Measurements from ENCODE around the gene PGBD1. TPM values are rescaled to one million over a fixed set of nuclear protein-coding genes. Genes with fewer than 3 reads are reported as not detected.

Gene PGBD1
- total and polyA plus RNA-seq, 2 of the 13 experiments (the other 11 are each of a cell fraction or from before 2014, with no cell fraction given), result 3.6 to 6.9 TPM

DNA sequence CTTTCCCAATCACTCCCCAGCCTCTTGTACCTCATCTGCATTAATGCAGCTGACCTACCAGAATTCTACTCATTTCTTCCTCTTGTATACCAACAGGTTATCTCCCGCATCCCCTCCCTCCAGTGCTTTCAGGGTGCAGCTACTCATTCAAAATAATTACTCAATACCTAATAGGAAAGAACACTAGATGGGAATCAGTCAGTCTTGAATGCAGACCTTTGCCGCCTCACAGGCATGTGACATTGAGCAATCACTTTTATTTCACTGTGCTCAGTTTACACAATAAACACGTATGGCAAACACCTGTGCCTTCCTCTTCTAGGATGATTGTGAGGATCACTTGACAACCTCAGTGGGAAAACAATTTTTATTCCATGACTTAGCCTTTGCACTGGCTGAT, 41.3 kb downstream of the PGBD1 start (continued):
- TF ChIP-seq, protein P1, sequence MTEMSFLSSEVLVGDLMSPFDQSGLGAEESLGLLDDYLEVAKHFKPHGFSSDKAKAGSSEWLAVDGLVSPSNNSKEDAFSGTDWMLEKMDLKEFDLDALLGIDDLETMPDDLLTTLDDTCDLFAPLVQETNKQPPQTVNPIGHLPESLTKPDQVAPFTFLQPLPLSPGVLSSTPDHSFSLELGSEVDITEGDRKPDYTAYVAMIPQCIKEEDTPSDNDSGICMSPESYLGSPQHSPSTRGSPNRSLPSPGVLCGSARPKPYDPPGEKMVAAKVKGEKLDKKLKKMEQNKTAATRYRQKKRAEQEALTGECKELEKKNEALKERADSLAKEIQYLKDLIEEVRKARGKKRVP (CRISPR knock-in tag; IDR thresholded peaks at IDR 0.05), result peak in 1 of 2 experiments; percentile 41; a peak in 1 of 4 replicates
- TF ChIP-seq BHLHE40 (IDR thresholded peaks at IDR 0.05; ENCODE audit: low read length), result peak; percentile 87
- TF ChIP-seq FOSL2 (CRISPR knock-in tag; IDR thresholded peaks at IDR 0.05), result peak; percentile 53
- TF ChIP-seq, protein P2, sequence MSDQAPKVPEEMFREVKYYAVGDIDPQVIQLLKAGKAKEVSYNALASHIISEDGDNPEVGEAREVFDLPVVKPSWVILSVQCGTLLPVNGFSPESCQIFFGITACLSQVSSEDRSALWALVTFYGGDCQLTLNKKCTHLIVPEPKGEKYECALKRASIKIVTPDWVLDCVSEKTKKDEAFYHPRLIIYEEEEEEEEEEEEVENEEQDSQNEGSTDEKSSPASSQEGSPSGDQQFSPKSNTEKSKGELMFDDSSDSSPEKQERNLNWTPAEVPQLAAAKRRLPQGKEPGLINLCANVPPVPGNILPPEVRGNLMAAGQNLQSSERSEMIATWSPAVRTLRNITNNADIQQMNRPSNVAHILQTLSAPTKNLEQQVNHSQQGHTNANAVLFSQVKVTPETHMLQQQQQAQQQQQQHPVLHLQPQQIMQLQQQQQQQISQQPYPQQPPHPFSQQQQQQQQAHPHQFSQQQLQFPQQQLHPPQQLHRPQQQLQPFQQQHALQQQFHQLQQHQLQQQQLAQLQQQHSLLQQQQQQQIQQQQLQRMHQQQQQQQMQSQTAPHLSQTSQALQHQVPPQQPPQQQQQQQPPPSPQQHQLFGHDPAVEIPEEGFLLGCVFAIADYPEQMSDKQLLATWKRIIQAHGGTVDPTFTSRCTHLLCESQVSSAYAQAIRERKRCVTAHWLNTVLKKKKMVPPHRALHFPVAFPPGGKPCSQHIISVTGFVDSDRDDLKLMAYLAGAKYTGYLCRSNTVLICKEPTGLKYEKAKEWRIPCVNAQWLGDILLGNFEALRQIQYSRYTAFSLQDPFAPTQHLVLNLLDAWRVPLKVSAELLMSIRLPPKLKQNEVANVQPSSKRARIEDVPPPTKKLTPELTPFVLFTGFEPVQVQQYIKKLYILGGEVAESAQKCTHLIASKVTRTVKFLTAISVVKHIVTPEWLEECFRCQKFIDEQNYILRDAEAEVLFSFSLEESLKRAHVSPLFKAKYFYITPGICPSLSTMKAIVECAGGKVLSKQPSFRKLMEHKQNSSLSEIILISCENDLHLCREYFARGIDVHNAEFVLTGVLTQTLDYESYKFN (CRISPR knock-in tag; conservative IDR thresholded peaks at IDR 0.05), result peak; percentile 51; the same call in 1 of the 2 replicates
- peak; percentile 63 for TF ChIP-seq FOXA3 (CRISPR knock-in tag; IDR thresholded peaks at IDR 0.05)
- TF ChIP-seq, protein P3, sequence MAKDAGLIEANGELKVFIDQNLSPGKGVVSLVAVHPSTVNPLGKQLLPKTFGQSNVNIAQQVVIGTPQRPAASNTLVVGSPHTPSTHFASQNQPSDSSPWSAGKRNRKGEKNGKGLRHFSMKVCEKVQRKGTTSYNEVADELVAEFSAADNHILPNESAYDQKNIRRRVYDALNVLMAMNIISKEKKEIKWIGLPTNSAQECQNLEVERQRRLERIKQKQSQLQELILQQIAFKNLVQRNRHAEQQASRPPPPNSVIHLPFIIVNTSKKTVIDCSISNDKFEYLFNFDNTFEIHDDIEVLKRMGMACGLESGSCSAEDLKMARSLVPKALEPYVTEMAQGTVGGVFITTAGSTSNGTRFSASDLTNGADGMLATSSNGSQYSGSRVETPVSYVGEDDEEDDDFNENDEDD (CRISPR knock-in tag; IDR thresholded peaks at IDR 0.05; ENCODE audit: borderline replicate concordance), result 0 out of 2 replicates have a peak, but pooled peaks have one; percentile 24
- no peak for TF ChIP-seq ZNF260 (CRISPR knock-in tag; IDR thresholded peaks at IDR 0.05; ENCODE audit: borderline replicate concordance, low read depth)
- TF ChIP-seq PPARG (CRISPR knock-in tag; conservative IDR thresholded peaks at IDR 0.05), result 0 out of 2 replicates have a peak, but pooled peaks have one; percentile 24
- TF ChIP-seq, protein P4, sequence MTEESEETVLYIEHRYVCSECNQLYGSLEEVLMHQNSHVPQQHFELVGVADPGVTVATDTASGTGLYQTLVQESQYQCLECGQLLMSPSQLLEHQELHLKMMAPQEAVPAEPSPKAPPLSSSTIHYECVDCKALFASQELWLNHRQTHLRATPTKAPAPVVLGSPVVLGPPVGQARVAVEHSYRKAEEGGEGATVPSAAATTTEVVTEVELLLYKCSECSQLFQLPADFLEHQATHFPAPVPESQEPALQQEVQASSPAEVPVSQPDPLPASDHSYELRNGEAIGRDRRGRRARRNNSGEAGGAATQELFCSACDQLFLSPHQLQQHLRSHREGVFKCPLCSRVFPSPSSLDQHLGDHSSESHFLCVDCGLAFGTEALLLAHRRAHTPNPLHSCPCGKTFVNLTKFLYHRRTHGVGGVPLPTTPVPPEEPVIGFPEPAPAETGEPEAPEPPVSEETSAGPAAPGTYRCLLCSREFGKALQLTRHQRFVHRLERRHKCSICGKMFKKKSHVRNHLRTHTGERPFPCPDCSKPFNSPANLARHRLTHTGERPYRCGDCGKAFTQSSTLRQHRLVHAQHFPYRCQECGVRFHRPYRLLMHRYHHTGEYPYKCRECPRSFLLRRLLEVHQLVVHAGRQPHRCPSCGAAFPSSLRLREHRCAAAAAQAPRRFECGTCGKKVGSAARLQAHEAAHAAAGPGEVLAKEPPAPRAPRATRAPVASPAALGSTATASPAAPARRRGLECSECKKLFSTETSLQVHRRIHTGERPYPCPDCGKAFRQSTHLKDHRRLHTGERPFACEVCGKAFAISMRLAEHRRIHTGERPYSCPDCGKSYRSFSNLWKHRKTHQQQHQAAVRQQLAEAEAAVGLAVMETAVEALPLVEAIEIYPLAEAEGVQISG (CRISPR knock-in tag; IDR thresholded peaks at IDR 0.05), result peak; percentile 31; the same call in 1 of the 2 replicates
- TF ChIP-seq GATAD2A (CRISPR knock-in tag; IDR thresholded peaks at IDR 0.05), result peak; percentile 85
- TF ChIP-seq, protein P5, sequence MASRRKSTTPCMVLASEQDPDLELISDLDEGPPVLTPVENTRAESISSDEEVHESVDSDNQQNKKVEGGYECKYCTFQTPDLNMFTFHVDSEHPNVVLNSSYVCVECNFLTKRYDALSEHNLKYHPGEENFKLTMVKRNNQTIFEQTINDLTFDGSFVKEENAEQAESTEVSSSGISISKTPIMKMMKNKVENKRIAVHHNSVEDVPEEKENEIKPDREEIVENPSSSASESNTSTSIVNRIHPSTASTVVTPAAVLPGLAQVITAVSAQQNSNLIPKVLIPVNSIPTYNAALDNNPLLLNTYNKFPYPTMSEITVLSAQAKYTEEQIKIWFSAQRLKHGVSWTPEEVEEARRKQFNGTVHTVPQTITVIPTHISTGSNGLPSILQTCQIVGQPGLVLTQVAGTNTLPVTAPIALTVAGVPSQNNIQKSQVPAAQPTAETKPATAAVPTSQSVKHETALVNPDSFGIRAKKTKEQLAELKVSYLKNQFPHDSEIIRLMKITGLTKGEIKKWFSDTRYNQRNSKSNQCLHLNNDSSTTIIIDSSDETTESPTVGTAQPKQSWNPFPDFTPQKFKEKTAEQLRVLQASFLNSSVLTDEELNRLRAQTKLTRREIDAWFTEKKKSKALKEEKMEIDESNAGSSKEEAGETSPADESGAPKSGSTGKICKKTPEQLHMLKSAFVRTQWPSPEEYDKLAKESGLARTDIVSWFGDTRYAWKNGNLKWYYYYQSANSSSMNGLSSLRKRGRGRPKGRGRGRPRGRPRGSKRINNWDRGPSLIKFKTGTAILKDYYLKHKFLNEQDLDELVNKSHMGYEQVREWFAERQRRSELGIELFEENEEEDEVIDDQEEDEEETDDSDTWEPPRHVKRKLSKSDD (CRISPR knock-in tag; IDR thresholded peaks at IDR 0.05; ENCODE audit: low read depth), result 0 out of 2 replicates have a peak, but pooled peaks have one; percentile 59
- no peak for TF ChIP-seq NONO (IDR thresholded peaks at IDR 0.05)
- TF ChIP-seq NONO (CRISPR knock-in tag; conservative IDR thresholded peaks at IDR 0.05), result peak; percentile 33; the same call in 1 of the 2 replicates
- TF ChIP-seq CEBPB (IDR thresholded peaks at IDR 0.05; ENCODE audit: borderline replicate concordance, low read depth, low read length), result peak; percentile 91
- 0 out of 2 replicates have a peak, but pooled peaks have one; percentile 22 for TF ChIP-seq ZNF792 (CRISPR knock-in tag; IDR thresholded peaks at IDR 0.05)
- 0 out of 2 replicates have a peak, but pooled peaks have one; percentile 10 for TF ChIP-seq ZNF644 (CRISPR knock-in tag; IDR thresholded peaks at IDR 0.05; ENCODE audit: low read depth)
- peak in 1 of 2 experiments; percentile 59; a peak in 2 of 4 replicates for TF ChIP-seq EP300 (IDR thresholded peaks at IDR 0.05; ENCODE audit: low read depth in 2 of 2, low read length in 2 of 2)
- TF ChIP-seq EP300 (CRISPR knock-in tag; IDR thresholded peaks at IDR 0.05; ENCODE audit: borderline replicate concordance), result no peak
- TF ChIP-seq ZMYM4 (CRISPR knock-in tag; IDR thresholded peaks at IDR 0.05), result 0 out of 2 replicates have a peak, but pooled peaks have one; percentile 42
- peak; percentile 69; the same call in 1 of the 2 replicates for TF ChIP-seq HOXA5 (CRISPR knock-in tag; IDR thresholded peaks at IDR 0.05)

All from HepG2 (cell line).